Measurements from ENCODE around the gene SH3TC1. TPM values are rescaled to one million over a fixed set of nuclear protein-coding genes. Genes with fewer than 3 reads are reported as not detected.

Gene SH3TC1
- total and polyA plus RNA-seq, 2 of the 8 experiments (the other 6 are each of a cell fraction or from before 2014, with no cell fraction given), result 0.15 TPM; not detected in 1

DNA sequence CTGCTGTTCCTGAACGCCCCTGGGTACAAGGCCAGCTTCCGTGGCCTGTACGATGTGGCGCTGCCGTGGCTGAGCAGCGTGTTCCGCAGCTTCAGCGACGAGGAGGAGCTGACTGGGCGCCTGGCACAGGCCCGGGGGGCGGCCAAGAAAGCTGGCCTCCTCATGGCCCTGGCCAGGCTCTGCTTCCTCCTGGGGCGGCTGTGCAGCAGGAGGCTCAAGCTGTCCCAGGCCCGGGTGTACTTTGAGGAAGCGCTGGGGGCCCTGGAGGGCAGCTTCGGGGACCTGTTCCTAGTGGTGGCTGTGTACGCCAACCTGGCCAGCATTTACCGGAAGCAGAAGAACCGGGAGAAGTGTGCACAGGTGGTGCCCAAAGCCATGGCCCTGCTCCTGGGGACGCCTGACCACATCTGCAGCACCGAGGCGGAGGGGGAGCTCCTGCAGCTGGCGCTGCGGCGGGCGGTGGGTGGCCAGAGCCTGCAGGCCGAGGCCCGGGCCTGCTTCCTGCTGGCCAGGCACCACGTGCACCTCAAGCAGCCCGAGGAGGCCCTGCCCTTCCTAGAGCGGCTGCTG is 28.2 kb downstream of the SH3TC1 start:
- H2AFZ ChIP-seq (ENCODE audit: low read length), result no peak overlapping the region
- ChIA-PET POLR2A (ENCODE audit: partially characterized antibody) (interaction anchor here (1.5 kb wide), 1 partner anchor 15 kb away, joined by 4 read pairs; no protein-coding TSS in a partner anchor), CTCF (ENCODE audit: partially characterized antibody) (interaction anchor here (0.9 to 5.3 kb wide), 8 partner anchors 10 to 175 kb away, joined by 3 to 27 read pairs (median 6); no protein-coding TSS in a partner anchor)
- H3K9me3 ChIP-seq (ENCODE audit: insufficient read depth in 2 of 2, low read depth in 1 of 2, low read length in 1 of 2), result no peaks in the 10 kb centered on the region
- no peaks in the 10 kb centered on the region for H3K36me3 ChIP-seq (ENCODE audit: control insufficient read depth in 2 of 4, insufficient read depth in 4 of 4, low read length in 3 of 4)
- peak overlapping the region; percentile 83 for H4K91ac ChIP-seq (replicated peaks; ENCODE audit: insufficient read length, low read length)
- H3K4me2 ChIP-seq (ENCODE audit: insufficient read depth in 1 of 2, low read depth in 2 of 2, low read length in 2 of 2), result no peak overlapping the region
- no peak overlapping the region for H3K14ac ChIP-seq (ENCODE audit: insufficient read length)
- H4K5ac ChIP-seq (ENCODE audit: insufficient read length, low read depth, low read length), result no peak overlapping the region
- H2BK5ac ChIP-seq (ENCODE audit: low read depth, low read length), result peak overlapping the region; percentile 60; the same call in 1 of the 2 replicates
- peak overlapping the region; percentile 32 for H3K18ac ChIP-seq (ENCODE audit: extremely low read depth, low read length)
- no peak overlapping the region; the same call in 1 of the 2 replicates for H2BK15ac ChIP-seq (ENCODE audit: low read length)
- peak overlapping the region; percentile 85 for H3K4ac ChIP-seq (replicated peaks; ENCODE audit: insufficient read length, low read depth, low read length)
- no peak overlapping the region for H3K9ac ChIP-seq (replicated peaks in 1 of 4; ENCODE audit: extremely low read depth in 1 of 4, low read depth in 3 of 4, low read length in 3 of 4)
- H2BK20ac ChIP-seq (ENCODE audit: low read length), result peak overlapping the region; percentile 86; the same call in 1 of the 2 replicates
- no peak overlapping the region for H3K23ac ChIP-seq (ENCODE audit: insufficient read length)
- peak overlapping the region; percentile 25; the same call in 1 of the 2 replicates for H4K8ac ChIP-seq (ENCODE audit: extremely low read depth, insufficient read depth, low read length)
- no peaks in the 10 kb centered on the region for H3K79me1 ChIP-seq (ENCODE audit: low read depth, low read length)
- H3K23me2 ChIP-seq (ENCODE audit: low read depth, low read length), result no peaks in the 10 kb centered on the region; the same call in 1 of the 2 replicates
- H3K4me1 ChIP-seq (replicated peaks in 1 of 4; ENCODE audit: control insufficient read depth in 3 of 4, insufficient read depth in 4 of 4, low read length in 3 of 4), result peaks cover 6 to 17% (median 11%) of the 10 kb centered on the region in 4 experiments
- H2AK5ac ChIP-seq (ENCODE audit: low read depth, low read length), result no peak overlapping the region
- no peak for FAIRE-seq
- H3K79me2 ChIP-seq (ENCODE audit: control insufficient read depth in 1 of 2, insufficient read depth in 2 of 2, low read length in 2 of 2), result no peaks in the 10 kb centered on the region
- H2BK12ac ChIP-seq (ENCODE audit: low read depth, low read length), result 0 out of 2 replicates have a peak overlapping the region, but pooled peaks have one; percentile 62
- no peak overlapping the region for H3K27ac ChIP-seq (ENCODE audit: low read depth, low read length)
- no peak overlapping the region for H3K56ac ChIP-seq (replicated peaks; ENCODE audit: insufficient read length, low read depth, low read length)
- H4K20me1 ChIP-seq (replicated peaks in 1 of 2; ENCODE audit: control insufficient read depth in 1 of 2, insufficient read depth in 2 of 2, low read length in 2 of 2), result no peaks in the 10 kb centered on the region
- no peaks in the 10 kb centered on the region; a peak in 1 of 7 replicates for H3K27me3 ChIP-seq (replicated peaks in 1 of 4; ENCODE audit: control insufficient read depth in 3 of 4, extremely low read depth in 1 of 4, insufficient read depth in 3 of 4, low read length in 3 of 4)
- peak overlapping the region; percentile 87 for H2BK120ac ChIP-seq (replicated peaks; ENCODE audit: low read depth, low read length)
- WGBS, 2 experiments (ENCODE audit: extremely low coverage in 1 of 2, insufficient coverage in 1 of 2, insufficient read length in 1 of 2, insufficient replicate concordance in 2 of 2, low coverage in 1 of 2, low lambda C conversion rate in 2 of 2, missing lambda C conversion rate in 1 of 2), result 90% methylated on average over 27 of the region's 31 CpGs; no CpG with 5 or more reads in 1 of the 2 experiments
- no peak overlapping the region for H3K4me3 ChIP-seq (ENCODE audit: extremely low read depth in 1 of 4, insufficient read depth in 2 of 4, low read depth in 3 of 4, low read length in 4 of 4)
- DNase-seq (ENCODE audit: low read depth in 1 of 2, low spot score in 2 of 2), result no peak
- TF ChIP-seq SP4 (IDR thresholded peaks at IDR 0.05; ENCODE audit: low read length), result no peak
- TF ChIP-seq CBX5 (IDR thresholded peaks at IDR 0.05; ENCODE audit: low read depth, low read length), result no peak
- TF ChIP-seq CEBPB (IDR thresholded peaks at IDR 0.05; ENCODE audit: low read depth, low read length), result no peak
- no peak for TF ChIP-seq KDM4A (IDR thresholded peaks at IDR 0.05; ENCODE audit: low read depth, low read length, severe bottlenecking)
- TF ChIP-seq SUZ12 (IDR thresholded peaks at IDR 0.05; ENCODE audit: low read length), result no peak
- TF ChIP-seq TEAD4 (IDR thresholded peaks at IDR 0.05; ENCODE audit: low read depth, low read length), result no peak
- TF ChIP-seq RNF2 (IDR thresholded peaks at IDR 0.05; ENCODE audit: borderline replicate concordance, low read depth, low read length, missing control alignments, poor library complexity, severe bottlenecking), result no peak
- no peak for TF ChIP-seq ZNF274 (IDR thresholded peaks at IDR 0.05; ENCODE audit: borderline replicate concordance, extremely low read depth, low read length)
- no peak for TF ChIP-seq MAX (IDR thresholded peaks at IDR 0.05)
- TF ChIP-seq RBBP5 (IDR thresholded peaks at IDR 0.05; ENCODE audit: borderline replicate concordance, low read depth, low read length), result no peak
- no peak for TF ChIP-seq GTF2F1 (IDR thresholded peaks at IDR 0.05; ENCODE audit: borderline replicate concordance, low read depth, low read length)
- no peak for TF ChIP-seq TAF7 (optimal IDR thresholded peaks at IDR 0.05; ENCODE audit: borderline replicate concordance, low read depth, low read length)
